Activated CD4-positive, alpha-beta T cell treated with anti-CD3 and anti-CD28 coated beads, Interleukin-2, amount 50 U/mL, for 48 hours (primary cell): ENCODE measurements around the gene EVI5.

Source experiments
- DNase-seq, 2 experiments: peaks; one replicate each; pipeline ENCODE4 v3.0.0-alpha.2; 2020

Gene EVI5

DNA sequence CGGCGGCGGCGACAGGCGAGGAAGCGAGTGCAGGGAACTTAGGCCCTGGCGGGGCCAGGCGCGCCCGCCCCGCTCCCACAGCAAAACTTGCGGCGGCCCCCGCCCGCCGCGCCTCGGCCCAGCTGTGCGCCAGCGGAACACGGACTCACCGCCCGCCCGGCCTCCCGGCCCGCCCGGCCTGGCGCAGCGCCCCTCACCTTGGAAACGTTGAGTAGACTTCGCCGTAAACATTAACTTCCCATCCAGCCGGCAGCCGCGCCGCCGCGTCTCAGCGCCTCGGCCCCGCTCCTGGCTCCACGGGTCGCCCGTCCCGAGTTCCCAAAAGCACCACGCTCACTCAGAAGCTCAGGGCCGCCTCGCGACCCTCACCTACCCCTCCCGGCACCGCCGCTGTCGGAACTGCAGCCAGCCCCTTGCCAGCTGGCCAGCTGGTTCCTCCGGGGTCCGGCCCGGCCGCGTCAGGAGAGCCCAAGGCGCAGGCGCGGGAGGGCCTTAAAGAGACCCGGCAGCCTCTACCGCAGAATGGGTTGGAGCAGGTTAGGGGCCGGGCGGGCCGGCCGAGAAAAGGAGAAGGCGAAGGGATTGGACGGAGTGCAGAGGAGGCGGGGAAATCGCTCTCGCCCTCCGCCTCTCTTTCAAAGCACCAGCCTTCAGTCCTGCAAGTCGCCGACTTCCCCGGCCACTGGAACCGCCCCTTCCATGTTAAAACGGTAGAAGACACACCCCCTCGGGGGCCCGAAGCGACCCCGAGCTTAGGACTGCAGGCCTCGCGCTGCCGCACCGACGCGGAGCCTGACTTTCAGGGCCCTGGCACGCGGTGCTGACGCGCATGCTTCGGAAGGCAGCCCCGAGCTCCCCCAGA, at the start of gene EVI5:
Gene EVI5 (minus strand): TSS at position 470 of the 862 bp plus-strand sequence. CDS start 48,562 bp downstream, outside the sequence.
- DNase-seq: peak; percentile 65 to 74

- no peak for DNase-seq
Measured at GRCh38 chr1:92834617-92835016, 49.7 kb upstream of the EVI5 start.

DNA sequence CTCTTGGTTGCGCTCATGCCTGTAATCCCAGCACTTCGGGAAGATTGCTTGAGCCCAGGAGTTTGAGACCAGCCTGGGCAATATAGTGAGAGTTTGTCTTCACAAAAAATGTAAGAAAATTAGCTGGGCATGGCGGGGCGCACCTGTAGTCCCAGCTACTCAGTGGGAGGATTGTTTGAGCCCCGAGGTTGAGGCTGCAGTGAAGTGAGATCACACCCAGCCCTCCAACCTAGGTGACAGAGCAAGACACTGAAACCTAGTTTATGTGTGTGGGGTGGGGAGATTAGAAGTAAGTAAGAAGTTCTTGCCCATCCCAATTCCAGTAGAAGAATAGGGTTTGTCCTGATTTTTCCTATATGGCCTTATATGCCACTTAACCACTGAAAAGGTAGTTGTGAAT, 48.9 kb upstream of the EVI5 start:
- peak; percentile 28 to 32 for DNase-seq

- no peak for DNase-seq
Measured at GRCh38 chr1:92832537-92833114, 47.7 kb upstream of the EVI5 start.

DNA sequence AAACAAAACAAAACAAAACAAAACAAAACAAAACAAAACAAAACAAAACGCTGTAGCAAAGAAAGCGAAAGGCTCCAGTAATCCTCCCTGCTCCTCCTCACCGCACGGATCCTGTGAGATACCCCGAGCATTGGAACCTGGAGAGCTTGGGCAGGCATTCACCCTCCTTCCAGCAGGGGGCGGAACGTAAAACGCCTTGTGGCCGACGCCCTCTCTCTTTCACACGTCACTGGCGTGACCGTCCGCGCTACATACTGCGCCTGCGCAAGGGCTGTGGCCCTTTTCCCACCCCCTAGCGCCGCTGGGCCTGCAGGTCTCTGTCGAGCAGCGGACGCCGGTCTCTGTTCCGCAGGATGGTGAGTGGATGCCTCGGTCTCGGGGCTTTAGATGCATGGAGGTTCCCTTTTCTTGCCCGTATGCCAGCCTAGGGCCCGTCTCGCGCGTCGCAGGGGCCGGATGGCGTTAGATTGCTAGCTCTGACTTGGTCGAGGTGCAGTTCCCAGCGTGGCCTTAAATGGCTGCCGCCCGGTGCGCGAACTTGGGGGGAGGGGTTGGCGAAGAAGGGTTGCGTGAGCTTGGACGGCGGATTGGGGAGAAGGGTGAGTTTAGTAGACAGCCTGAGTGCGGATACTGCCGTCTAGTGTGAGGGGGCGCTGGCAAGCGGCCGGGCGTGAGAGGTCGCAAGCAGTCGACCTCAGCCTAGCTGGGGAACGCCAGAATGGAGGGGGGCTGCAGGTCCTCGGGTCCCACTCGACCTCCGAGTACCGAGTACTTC, 47.0 kb upstream of the EVI5 start, which contains the start of gene RPL5:
Gene RPL5 (plus strand): TSS at position 279 of the 775 bp plus-strand sequence. CDS start 75 bp downstream, at position 354.
- peak; percentile 97 to 98 for DNase-seq

GRCh38 chr1:92831368-92831761, 46.5 kb upstream of the EVI5 start:
- no peak for DNase-seq

GRCh38 chr1:92826792-92827191, 41.9 kb upstream of the EVI5 start:
- DNase-seq: no peak

GRCh38 chr1:92822879-92823278, 38.0 kb upstream of the EVI5 start:
- no peak for DNase-seq

DNA sequence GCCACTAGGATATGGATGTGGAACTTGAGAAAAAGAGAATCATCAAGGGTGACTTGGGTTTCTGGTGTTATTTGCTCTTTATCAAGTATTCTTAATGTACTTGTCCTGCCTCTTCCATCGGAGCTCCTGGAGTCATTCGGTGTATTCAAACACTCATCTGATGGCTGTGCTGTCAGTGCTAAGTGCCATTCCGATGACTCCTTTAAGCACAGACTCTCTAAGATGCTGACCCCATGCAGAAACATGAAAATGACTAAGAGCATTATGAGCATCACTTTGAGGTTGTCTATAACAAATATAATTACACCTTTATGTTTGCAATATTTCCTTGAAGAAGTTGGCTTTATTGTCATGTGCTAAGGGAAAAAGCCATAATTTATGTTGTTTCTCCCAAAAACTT, 35.6 kb upstream of the EVI5 start:
- no peak for DNase-seq

GRCh38 chr1:92820024-92820423, 35.1 kb upstream of the EVI5 start:
- DNase-seq: no peak

DNA sequence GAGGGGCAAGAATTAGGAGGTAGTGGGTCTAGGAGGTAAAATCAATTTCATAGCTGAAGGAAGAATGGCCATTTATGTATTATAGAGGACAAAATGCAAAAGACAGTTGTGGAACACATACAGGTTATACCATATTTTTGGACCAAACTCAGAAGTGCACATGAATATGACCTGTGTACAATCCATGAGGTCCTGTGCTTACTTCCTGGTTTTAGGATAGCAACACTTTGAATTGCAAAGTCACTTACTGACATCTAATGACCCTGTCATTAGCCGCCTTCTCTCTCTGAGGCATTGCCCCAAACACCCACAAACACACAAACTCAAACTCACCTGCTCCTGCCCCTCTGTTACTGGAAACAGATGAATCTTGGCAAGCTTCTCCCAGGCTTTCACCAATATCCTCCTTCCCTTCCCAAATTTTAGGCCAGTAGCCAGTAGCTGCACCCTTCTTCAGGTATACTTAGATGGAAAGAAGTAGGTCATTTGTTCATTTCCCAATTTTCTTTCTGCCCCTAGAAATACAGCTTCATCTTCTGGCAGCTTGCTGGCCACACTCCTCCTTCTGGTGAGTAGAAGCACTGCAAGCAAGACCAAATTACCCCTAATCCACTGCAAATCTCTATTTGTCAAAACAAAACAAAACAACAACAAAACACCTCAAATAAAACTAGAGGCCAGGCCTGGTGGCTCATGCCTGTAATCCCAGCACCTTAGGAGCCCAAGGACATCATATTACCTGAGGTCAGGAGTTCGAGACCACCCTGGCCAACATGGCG, 33.3 kb upstream of the EVI5 start:
- DNase-seq: peak in 1 of 2 experiments; percentile 17

DNA sequence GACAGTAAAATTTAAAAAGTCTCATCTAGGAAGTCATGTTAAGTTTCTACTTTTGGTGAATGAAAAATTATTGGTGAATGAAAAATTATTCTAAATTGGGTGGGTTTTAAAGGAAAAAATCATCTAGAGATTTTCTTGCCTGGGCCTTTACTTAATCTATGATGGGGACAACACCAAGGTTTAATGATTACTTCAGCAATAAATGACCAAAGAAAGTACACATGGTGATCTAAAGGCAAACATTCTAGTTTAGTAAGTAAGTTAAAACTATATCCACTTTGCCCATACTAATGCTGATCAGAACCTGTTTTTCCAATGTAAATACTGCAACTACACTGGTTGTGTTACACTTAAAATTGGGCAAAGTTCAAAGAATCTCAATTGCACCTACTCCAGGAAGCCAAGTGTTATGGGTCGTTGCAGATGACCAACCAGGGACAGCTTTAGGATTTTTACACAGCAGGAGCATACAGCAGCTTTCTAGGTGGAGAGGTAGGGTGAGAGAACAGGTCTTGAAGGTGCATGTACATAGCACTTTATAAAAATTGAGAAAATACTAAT, 32.3 kb upstream of the EVI5 start:
- DNase-seq: no peak

GRCh38 chr1:92816732-92817131, 31.8 kb upstream of the EVI5 start:
- no peak for DNase-seq

GRCh38 chr1:92808381-92808780, 23.5 kb upstream of the EVI5 start:
- no peak for DNase-seq

DNA sequence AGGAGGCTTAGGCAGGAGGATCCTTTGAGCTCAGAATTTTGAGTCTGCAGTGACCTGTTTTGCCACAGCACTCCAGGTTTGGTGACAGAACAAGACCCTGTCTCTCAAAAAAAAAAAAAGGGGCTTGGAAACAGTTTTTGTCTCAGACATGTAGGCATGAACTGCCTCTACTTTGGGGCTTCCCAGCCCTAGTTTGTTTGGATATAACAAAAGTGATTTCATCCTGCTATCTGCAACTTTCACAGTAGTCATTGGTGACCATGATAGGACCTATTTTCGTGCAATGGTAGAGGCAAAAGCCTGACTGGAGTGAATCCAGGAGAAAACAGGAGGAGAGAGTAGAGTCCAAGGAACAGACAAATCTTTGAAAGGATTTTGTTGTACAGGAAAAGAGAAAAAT, 20.3 kb upstream of the EVI5 start:
- no peak for DNase-seq

- peak in 1 of 2 experiments; percentile 6 for DNase-seq
Measured at GRCh38 chr1:92804721-92805201, 19.9 kb upstream of the EVI5 start.

- DNase-seq: no peak
Measured at GRCh38 chr1:92803140-92803887, 18.4 kb upstream of the EVI5 start.

DNA sequence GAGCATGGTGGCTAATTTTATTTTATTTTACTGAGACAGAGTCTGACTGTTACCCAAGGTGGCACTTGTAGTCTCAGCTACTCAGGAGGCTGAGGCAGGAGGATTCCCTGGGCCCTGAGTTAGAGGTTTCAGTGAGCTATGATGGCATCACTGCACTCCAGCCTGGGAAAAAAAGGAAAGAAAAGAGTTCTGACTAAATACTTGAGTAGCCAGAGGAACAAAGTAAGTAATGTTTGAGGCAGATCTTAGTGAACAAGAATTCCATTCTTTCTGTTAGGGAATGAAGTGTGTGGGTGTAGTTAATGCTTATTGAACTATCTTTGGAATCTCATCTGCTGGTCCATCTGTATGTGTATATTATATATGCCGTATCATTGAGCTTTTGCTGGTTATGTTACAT, 13.1 kb upstream of the EVI5 start:
- no peak for DNase-seq

DNA sequence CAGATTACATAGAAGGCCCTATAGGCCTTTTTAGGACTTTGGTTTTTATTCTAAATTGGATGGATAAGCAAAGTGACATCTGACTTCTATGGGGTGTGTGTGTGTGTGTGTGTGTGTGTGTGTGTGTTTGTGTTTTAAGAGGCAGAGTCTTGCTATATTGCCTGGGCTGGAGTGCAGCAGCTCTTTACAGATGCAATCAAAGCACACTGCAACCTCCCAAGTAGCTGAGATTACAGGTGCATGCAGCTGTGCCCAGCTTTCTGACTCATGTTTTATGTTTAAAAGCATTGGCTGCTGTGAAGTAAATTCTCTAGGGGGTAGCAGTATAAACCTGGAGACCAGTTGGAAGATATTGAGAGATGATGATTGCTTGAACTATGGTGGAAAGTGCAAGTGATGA, 12.4 kb upstream of the EVI5 start:
- no peak for DNase-seq

- DNase-seq: no peak
Measured at GRCh38 chr1:92795166-92795565, 10.3 kb upstream of the EVI5 start.

GRCh38 chr1:92792340-92792782, 7.5 kb upstream of the EVI5 start:
- no peak for DNase-seq
